ENCODE measurements around the gene VENTX. TPM values are rescaled to one million over a fixed set of nuclear protein-coding genes. Genes with fewer than 3 reads are reported as not detected.

The VENTX gene
- total RNA-seq, 4 donors from 2014 or later: 0.21 to 1.3 (median 0.51) TPM; not detected in 1

DNA sequence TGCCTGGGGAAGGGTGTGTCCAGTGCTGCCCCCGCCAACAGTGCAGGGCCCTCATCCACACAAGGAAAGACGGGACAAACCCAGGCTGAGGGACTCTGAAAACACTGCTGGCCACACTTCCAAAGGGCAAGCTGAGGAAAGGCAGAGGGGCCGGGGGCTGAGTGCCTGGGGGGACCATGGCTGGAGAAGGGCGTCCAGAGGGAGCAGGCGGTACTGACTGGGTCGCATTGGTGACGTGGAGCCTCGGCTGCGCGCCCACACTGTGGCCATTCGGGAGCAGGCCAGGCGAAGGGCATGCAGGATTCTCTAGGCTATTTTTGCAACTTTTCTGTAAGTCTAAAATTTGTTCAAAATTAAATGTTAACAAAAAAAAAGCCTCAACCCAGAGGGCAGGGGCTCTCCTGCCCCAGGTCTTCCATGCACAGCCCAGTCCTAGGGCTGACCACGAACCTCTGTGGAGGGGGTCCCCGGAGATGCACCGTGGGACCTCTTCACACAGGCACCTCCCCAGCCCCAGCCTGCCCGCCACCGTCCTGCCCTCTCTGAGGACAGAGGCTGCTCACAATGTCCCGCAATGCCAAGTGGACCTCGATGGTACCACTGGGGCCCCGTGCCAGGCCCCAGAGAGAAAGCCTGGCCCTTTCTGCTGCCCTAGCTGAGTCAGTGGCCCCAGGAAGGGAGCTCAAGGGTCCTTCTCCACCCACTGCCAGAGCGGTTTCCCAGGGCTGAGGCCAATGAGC is 28.6 kb downstream of the VENTX start:
- intact Hi-C loops (cut with DNase I; ENCODE audit: low total_unique reads): no loop called here
- TF ChIP-seq POLR2A (IDR thresholded peaks at IDR 0.05) (no peak), CTCF (IDR thresholded peaks at IDR 0.05) (no peak)
- H3K9me3 ChIP-seq: no peaks in the 10 kb centered on the region

GRCh38 chr10:133267293-133267692 is 29.6 kb downstream of the VENTX start:
- TF ChIP-seq POLR2A (IDR thresholded peaks at IDR 0.05) (no peak), CTCF (IDR thresholded peaks at IDR 0.05) (no peak)
- Histone ChIP-seq H3K27me3 (no peaks in the 10 kb centered on the region), H3K4me1 (peaks cover 0 to 6% of the 10 kb centered on the region in 2 donors), H3K27ac (no peak overlapping the region), H3K9me3 (no peaks in the 10 kb centered on the region), H3K4me3 (no peak overlapping the region), H3K36me3 (no peaks in the 10 kb centered on the region)
- intact Hi-C loops (cut with DNase I; ENCODE audit: low total_unique reads): no loop called here
- DNase-seq: no peak

More for the DNA sequence above, 28.6 kb downstream of the VENTX start:
- no peaks in the 10 kb centered on the region for H3K27me3 ChIP-seq
- H3K36me3 ChIP-seq: no peaks in the 10 kb centered on the region
- no peak overlapping the region for H3K4me3 ChIP-seq
- no peak for DNase-seq
- H3K4me1 ChIP-seq: peaks cover 0 to 8% of the 10 kb centered on the region in 2 donors
- no peak overlapping the region for H3K27ac ChIP-seq

- Histone ChIP-seq H3K9me3 (no peaks in the 10 kb centered on the region), H3K27me3 (no peaks in the 10 kb centered on the region), H3K27ac (no peak overlapping the region), H3K4me1 (peaks cover 0 to under 1% of the 10 kb centered on the region in 2 donors), H3K4me3 (no peak overlapping the region), H3K36me3 (no peaks in the 10 kb centered on the region)
- intact Hi-C loops (cut with DNase I; ENCODE audit: low total_unique reads): no loop called here
- no peak for DNase-seq
- TF ChIP-seq CTCF (IDR thresholded peaks at IDR 0.05) (no peak), POLR2A (IDR thresholded peaks at IDR 0.05) (no peak)
These were observed 30.2 kb downstream of the VENTX start for GRCh38 chr10:133267829-133268228.

DNA sequence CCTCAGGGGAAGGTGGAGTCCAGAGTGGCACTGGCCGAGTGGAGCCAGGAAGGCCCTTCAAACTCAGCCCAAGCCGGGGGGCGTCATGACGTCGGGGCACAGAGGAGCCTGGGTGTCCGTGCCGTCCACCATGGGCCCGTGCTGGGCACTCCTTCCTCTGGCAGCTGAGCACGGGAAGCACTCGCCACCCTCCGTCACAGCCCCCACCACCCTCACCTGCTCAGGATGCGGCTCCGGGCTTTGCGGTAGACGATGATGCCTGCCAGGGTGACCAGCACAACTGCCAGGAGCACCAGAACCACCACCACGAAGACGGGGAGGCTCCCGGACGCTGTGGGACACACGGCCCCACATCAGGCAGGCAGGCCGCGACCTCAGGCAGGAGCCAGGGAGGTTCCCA is 30.9 kb downstream of the VENTX start:
- H3K36me3 ChIP-seq: no peaks in the 10 kb centered on the region
- H3K4me3 ChIP-seq: no peak overlapping the region
- H3K27me3 ChIP-seq: no peaks in the 10 kb centered on the region
- H3K9me3 ChIP-seq: no peaks in the 10 kb centered on the region
- no peak for TF ChIP-seq POLR2A (IDR thresholded peaks at IDR 0.05)
- TF ChIP-seq CTCF (IDR thresholded peaks at IDR 0.05): no peak
- H3K4me1 ChIP-seq: no peaks in the 10 kb centered on the region
- no peak for DNase-seq
- H3K27ac ChIP-seq: no peak overlapping the region
- intact Hi-C loops (cut with DNase I; ENCODE audit: low total_unique reads): no loop called here

DNA sequence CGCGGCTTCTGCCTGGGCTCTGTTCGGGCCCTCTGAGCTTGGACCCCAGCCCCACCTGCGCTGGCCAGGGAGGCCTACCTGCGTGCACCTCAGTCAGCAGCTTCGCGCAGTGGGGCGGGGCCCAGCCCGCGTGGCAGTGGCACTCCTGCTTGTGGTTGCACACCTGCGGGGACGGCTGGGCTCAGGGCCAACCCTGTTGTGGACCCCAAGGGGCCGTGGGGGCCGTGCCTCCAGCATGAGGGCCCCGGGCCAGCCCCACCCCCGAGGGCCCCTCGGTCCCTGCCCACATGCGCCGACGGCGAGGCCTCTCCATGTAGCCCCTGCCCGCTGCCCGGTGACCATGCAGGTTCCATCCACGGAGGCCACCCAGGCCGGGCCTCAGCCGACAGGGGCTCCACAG is 31.7 kb downstream of the VENTX start:
- TF ChIP-seq POLR2A (IDR thresholded peaks at IDR 0.05): no peak
- no peak for TF ChIP-seq CTCF (IDR thresholded peaks at IDR 0.05)
- intact Hi-C loops (cut with DNase I; ENCODE audit: low total_unique reads): no loop called here
- Histone ChIP-seq H3K9me3 (no peaks in the 10 kb centered on the region), H3K4me1 (no peaks in the 10 kb centered on the region), H3K36me3 (no peaks in the 10 kb centered on the region), H3K27me3 (no peaks in the 10 kb centered on the region), H3K4me3 (no peak overlapping the region), H3K27ac (no peak overlapping the region)
- no peak for DNase-seq
